HG02840 (cell line): ENCODE measurements around the gene CDR2.
"Not testable (repeated sequence)": the region's sequence is repeated elsewhere in the genome, so short reads cannot be mapped to it uniquely, and the experiment has no call there.

Source experiments
- ATAC-seq: cut with Tn5 transposase; IDR thresholded peaks from one replicate; pipeline ENCODE4 v1.9.1; 2021; ENCODE audit warnings: mild to moderate bottlenecking, moderate library complexity, moderate number of reproducible peaks; ENCODE audit not compliant: unreplicated experiment, low FRiP score

The CDR2 gene

DNA sequence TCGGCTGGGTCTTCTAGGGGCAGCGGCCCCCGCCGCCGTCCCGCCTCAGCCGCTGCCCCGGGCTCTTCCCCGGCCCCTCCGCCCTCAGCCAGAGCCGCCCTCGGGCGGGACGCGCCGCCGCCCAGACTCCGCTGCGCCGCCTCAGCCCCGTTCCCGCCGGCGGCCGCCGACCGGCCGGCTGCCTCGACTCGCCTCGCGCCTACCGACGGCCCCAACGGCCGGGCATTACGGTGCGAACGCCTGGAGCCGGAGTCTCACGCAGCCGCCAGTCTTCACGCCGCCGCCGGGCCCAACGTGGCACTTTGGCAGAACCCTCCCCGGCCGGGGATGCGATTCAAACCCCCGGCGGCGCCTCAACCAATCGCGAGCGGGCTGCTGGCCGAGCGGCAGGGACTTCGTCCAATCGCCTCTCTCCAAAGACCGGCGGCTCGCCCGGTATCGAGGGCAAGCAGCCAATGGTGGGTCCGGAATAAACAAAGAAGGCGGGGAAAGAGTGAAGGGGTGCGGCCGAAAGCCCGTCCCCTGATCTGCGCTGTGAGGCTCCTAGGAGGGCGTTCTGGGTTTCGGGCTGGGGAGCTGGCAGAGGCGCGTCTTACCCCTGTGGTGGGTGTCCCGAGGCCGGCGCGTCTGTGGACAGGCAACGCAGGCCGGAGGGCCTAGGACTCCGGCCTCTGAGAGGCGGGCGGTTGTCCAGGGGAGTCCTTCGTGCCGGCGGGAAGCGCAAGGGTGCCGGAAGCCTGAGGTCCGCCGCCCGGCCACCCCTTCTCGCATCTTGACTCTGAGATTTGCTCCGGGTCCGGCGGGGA lies at the start of gene CDR2:
Gene CDR2, minus strand, starts transcription at position 309 of the 806 bp plus-strand sequence. CDS start 310 bp downstream, outside the sequence.
- ATAC-seq = peak; percentile 93

DNA sequence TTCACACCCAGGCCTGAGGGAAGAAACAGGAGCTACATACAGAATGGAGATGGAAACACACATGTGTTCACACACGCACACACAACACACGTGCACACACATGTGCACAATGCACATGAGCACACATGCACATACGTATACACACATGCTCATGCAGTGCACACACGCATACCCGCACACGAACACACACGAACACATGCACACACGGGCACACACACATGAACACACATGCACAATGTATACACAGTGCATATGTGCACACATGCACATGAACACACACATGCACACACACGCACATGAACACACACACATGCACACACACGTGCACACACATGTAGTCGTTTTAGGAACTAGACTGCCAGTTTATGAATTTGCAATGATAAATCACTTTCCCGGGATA lies 49.3 kb upstream of the CDR2 start:
- no peak for ATAC-seq

DNA sequence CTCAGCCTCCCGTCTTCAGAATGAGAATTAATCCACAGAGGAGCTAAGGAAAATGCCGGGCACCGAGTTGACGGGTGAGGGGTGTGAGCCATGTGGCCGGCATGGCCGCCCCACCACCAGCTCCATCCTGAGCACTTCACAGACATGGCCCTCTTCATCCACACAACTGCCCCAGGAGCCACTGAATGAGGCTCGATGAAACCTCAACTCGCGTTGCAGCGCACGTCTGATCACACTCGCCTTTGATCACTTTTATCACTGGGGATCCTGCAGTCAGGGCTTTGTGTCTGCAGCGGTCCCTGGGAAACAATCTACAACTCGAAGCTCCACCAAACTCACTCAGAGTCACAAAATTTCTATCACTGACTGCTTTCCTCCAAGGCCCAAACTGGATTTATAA lies 46.7 kb upstream of the CDR2 start:
- no peak for ATAC-seq

DNA sequence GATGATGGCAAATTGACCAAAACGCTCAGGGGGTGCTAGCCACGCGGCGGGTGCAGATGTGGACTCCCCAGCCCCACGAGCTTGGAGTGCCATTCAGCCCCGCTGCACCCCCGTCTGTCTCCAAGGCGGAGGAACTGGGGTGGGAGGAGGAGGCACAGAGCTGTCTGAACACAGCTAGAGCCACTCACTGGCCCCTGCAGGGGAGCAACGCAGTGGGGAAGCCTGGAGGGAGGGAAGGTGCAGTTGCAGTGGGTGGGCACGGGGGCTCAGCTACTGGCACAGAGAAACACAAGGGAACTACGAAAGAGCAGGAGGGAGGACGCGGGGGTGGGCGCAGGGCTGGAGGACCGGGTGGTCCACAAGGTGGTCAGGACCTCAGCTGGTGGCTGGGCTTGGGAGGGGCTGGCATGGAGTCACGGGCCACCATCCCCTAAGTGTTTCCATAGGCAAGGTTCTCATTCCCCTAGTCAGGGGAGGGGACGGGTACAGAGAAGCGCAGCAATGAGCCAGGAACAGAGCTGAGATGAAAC lies 46.3 kb upstream of the CDR2 start:
- no peak for ATAC-seq

DNA sequence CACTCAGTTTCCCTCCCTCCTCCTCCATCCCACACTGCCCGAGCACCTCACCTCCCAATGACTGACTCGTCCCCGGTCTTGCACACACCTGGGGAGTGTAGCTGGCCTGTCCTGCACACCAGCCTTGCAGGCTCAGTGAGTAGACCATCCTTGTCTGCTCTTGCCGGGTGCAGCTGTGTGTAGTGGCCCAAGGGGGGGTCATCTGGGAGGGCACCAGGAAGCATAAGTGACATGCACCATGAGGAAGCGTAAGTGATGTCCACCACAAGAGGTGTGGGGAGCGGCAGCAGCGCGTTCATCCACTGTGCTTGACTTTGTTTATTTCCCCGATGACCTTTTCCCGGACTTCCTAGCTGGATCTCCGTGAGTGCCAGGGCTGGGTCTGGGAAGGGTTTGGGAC lies 45.5 kb upstream of the CDR2 start:
- no peak for ATAC-seq

DNA sequence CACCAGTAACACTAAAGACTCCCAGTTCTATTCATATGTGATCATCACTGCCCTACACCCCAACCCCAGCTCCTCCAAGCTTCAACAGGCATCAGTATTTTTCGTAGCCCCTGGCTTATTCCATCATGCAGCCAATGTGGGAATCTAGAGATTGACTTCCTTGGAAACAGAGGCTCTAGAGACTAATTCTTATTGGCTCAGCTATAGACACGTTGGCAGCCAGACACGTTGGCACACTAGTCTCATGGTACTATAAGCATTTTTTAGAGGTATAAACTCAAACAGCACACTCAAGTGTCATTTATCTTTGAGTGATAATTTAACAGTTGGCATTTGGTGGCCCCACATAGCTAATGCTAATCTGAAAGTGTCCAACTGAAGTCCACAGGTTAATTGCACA lies 44.4 kb upstream of the CDR2 start:
- ATAC-seq = no peak

DNA sequence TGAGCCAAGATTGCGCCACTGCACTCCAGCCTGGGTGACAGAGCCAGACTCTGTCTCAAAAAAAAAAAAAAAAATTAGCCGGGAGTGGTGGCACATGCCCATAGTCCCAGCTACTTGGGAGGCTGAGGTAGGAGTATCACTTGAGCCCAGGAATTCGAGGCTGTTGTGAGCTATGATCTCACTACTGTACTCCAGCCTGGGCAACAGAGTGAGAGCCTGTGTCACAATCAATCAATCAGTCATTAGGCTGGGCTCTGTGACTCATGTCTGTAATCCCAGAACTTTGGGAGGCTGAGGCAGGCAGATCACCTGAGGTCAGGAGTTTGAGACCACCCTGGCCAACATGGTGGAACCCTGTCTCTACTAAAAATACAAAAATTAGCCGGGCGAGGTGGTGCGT lies 43.4 kb upstream of the CDR2 start:
- not testable (repeated sequence) for ATAC-seq

DNA sequence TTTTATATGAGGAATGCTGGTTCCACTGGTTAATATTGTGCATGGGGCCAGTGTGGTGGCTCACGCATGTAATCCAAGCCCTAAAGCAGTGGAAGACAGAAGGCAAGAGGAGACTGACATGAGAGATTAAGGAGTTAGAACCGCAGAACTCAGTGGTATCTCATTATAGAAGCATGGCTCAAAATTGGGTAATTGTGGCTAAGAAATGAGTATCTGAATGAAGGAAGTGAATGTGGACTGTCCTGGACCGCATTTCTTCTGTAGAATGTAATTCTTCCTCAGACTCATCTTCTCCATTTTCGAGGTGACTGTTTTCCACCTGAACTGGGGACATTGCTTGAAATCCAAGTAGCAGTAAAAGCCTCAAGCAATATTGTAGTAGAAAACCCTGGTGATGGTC lies 42.6 kb upstream of the CDR2 start:
- no peak for ATAC-seq

DNA sequence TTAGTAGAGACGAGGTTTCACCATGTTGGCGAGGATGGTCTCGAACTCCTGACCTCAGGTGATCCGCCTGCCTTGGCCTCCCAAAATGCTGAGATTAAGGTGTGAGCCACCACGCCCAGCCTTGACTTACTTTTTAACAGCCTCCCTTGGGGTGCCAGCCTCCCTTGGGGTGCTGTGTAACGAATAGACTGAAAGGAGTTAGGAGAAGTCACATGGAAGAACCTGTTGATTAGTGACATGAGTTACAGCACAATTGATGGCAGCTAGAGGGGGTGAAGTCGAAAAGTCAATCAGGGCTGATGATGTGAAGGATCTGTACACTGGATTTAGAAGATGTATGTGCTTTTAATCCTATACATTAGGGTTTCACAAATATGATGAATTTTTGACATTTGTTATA lies 39.4 kb upstream of the CDR2 start:
- ATAC-seq = no peak

DNA sequence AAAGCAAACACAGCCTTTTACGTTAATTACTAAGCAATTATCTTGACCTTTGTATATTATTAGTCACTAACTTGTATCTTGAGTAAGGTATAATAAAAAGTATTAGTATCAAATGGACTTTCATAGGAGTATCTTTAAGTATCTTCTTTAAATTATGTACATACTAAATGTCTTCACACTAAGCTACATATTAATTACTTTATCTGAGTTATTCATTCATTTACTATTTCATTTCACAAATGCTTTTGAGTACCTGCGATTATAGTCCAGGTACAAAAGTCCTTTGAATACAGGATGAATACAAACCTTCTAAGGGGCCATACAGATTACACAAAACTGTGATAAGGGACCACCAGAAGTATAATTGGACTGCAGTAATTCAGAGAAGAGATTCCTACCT lies 33.1 kb upstream of the CDR2 start:
- no peak for ATAC-seq

DNA sequence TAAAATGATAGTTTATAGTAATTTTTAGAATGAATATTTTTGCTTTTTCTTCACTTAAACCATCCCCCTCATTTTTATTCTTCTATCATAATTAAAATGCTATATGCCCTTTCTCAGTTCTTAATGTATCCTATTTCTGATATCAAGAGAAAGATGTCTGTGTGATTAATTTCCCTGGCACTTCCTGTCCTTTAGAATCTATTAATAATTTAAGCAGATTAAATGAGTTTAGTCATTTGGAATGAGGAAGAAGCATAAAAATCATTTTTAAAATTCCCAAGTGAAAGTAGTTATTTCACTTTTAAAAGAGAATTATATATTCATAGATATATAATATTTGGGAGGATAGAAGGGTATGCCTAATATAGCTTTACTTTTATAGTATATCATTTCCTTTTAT lies 27.8 kb upstream of the CDR2 start:
- no peak for ATAC-seq

DNA sequence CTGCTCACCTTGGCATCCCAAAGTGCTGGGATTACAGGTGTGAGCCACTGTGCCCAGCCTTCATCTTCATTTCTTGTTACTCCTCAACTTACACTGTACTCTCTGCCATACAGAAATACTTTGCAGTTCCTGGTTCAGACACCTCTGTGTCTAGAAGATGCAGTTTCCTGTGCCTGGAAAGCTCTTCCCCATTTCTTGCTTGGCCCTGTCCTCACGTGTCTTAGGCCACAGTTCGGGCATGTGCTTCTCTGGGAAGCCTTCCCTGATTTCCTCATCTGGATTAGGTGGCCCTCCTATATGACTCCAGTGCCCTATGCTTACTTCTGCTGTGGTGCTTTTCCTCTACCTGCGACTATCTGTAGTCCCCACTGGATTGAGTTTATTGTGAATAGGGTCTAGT lies 26.5 kb upstream of the CDR2 start:
- ATAC-seq = no peak

DNA sequence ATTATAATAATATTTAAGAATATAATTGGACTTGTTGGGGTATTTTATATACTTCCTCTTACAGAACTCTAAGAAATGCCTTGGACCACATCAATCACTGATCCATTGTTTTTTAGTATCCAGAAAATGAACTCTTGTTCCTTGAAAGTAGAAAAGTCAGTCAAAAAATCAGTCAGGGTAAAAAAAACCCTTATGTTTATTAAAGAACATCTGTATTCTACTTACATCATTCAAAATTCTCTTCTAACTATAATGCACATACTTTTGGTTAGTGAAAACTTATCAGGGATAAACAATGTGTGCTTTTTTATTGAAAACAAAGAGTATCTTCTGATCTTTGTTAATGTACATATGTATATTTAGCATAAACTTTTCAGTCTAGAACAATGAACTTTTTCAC lies 23.5 kb upstream of the CDR2 start:
- no peak for ATAC-seq

DNA sequence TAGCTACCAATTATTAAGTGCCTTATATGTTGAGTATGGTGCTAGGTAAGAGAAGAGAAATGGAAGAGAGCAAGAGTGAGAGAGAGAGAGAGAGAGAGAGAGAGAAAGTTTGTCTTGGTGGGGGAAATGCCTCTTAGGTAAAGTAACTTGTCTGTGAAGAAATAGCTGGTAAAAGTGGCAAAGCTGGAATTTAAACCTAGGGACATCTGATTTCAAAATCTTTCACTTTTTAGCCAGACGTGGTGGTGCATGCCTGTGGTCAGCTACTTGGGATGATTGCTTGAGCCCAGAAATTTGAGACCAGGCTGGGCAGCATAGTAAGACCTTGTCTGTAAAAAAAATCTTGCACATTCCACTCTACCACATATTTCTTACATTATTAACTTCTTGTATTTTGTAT lies 23.0 kb upstream of the CDR2 start:
- ATAC-seq = no peak

DNA sequence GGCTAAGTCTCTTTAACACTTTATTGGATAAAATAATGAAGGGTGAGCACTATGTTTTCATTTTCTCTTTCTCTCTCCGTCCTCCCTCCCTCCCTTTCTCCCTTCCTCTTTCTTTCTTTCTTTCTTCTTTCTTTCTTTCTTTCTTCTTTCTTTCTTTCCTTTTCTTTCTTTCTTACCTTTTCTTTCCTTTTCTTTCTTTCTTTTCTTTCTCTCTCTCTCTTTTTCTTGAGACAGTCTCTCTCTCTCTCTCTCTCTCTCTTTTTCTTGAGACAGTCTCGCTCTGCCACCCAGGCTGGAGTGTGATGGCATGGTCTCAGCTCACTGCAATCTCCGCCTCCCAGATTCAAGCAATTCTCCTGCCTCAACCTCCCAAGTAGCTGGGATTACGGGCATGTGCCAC lies 21.5 kb upstream of the CDR2 start:
- no peak for ATAC-seq

DNA sequence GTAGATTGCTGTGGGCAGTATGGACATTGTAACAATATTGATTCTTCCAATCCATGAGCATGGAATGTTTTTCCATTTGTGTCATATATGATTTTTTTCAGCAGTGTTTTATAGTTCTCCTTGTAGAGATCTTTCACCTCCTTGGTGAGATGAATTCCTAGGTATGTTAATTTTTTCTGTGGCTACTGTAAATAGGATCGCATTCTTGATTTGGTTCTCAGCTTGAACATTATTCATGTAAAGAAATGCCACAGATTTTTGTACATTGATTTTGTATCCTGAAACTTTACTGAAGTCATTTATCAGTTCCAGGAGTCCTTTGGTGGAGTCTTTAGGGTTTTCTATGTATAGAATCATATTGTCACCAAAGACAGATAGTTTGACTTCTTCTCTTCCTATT lies 19.7 kb upstream of the CDR2 start:
- ATAC-seq = no peak

DNA sequence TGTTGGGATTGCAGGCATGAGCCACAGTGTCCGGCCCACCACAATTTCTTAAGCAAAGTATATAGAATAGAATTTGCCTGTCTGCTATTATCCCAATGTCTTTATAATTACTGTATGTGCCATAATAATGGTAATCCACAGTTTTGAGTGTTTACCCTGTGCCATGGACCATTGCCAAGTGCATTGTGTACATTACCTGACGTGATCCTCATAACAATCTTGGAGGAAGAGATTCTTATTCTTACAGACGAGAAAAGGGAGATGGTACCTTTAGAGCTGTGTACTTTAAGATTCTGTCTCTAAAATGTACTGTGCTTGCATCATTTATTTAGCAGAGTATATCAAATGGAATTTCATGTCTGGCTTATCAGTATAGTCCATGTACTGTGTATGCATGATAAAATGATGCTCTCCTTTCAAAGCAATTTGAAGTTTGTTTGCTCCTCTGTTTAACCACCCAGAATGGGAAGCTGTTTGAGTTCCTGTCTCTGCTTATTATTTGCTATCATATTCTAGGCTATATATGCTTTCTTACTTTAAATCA lies 13.8 kb upstream of the CDR2 start:
- ATAC-seq = no peak

DNA sequence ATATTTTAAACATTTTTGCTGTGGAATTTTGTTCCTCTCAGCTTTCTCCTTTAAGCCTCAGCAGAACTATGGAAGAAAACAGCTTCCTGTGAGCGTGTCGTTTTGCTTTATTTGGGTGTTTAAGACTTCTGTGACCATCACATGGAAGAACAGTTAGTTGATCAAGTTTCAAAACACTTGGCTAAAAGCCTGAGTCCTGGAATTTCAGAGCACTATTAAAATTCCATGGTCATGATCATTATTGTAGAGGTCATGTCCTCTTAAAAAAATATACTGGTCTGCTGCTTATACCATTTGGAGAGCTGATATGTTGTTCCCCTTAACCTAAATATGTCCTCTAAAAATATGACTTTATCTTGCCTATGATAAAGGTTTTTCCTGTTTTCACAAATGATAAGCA lies 12.6 kb upstream of the CDR2 start:
- ATAC-seq = no peak

DNA sequence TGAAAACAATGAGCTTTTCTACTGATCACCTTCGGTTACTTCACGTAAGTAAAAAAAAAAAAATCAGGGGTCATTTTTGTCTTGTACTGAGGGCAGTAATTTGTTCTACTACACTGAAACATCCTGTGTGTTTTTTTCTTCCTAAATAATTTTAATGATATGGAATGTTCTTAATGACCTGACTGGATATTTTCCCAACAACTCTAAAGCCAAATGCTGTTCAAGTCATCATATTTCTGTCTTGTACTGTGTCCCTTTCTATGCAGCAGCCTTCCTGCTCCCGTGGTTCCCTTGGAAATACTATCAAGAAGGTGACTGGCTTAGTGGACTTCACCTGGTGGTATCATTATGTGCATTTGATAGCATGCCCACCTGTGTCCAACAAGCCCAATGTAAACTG lies 10.8 kb upstream of the CDR2 start:
- no peak for ATAC-seq

DNA sequence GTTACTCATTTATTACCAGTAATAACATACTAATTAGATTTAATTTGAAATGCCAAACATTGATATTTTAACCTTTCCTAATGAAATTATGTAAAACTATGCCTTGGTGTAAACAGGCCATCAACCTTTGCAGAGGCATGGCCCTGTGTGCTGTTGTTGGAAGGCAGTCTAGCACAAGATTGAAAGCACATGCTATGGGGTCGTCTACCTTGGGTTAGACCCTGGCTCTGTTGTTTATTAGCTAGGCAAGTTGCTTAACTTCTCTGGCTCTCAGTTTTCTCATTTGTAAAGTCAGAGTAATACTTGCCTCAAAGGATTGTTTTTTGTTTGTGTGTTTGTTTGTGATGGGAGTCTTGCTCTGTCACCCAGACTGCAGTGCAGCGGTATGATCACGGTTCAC lies 9.4 kb upstream of the CDR2 start:
- ATAC-seq = no peak

DNA sequence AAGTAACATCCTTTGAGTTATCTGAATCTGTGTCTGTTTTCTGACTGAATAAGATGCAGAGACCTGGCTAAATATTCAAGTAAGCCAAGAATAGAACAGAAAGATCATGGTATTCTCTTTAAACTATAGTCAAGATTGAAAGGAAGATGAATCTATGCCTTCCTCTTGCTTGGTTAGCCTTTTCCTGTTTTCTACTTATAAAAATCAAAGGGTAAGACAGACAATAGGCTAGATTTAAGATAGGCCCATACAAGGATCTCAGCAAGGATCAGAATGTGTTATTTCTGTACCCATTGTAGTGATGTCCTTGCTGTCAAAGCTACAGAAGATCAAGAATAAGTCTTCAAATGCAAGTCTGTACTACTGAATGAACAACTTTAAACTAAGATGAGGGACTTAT lies 7.0 kb upstream of the CDR2 start:
- no peak for ATAC-seq

DNA sequence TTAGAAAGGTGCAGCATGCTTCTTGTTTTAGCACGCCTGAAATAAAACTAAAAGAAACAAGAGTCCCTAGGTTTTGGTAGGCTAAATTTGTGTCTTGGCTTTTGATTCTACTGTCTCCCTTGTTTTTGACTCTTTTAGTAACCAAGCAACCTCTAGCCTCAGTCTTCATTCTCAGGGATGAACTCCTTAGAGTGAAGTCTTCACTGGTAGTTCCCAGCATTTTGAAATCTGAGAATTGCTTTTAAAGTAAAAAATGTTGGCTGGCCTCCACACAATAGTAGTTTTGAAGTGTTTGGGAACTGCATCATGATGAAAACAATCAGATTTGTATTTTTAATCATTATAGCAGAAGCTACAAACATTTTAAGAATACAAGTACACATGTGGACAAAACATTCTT lies 6.1 kb upstream of the CDR2 start:
- ATAC-seq = no peak
